Neural progenitor cell (in vitro differentiated cells): ENCODE results near the gene GDPD4. TPM values are rescaled to one million over a fixed set of nuclear protein-coding genes. Genes with fewer than 3 reads are reported as not detected.

Source experiments
- DNase-seq: peaks from one replicate; pipeline ENCODE4 v3.0.0-alpha.2; 2016; ENCODE audit warnings: low spot score
- H2AFZ ChIP-seq: fragments of 200-600 bp; sonication (generic); replicated peaks from 2 replicates; pipeline ENCODE4 v1.6.1; 2016; ENCODE audit warnings: antibody characterized with exemption
- H3F3A ChIP-seq: fragments of 200-600 bp; sonication (generic); 2 replicates; pipeline ENCODE4 v1.6.1; 2016; ENCODE audit warnings: antibody characterized with exemption, low read depth
- H3K27ac ChIP-seq: fragments of 200-600 bp; sonication (generic); 2 replicates; pipeline ENCODE4 v1.5.1; 2016; ENCODE audit warnings: mild to moderate bottlenecking
- H3K27me3 ChIP-seq: fragments of 200-600 bp; sonication (generic); 2 replicates; pipeline ENCODE4 v1.6.1; 2016; ENCODE audit warnings: mild to moderate bottlenecking, moderate library complexity
- H3K36me3 ChIP-seq: fragments of 200-600 bp; sonication (generic); 2 replicates; pipeline ENCODE4 v1.5.1; 2016
- H3K4me1 ChIP-seq: fragments of 200-600 bp; sonication (generic); 2 replicates; pipeline ENCODE4 v1.6.1; 2016; ENCODE audit warnings: mixed run types
- H3K4me2 ChIP-seq: fragments of 200-600 bp; sonication (generic); 2 replicates; pipeline ENCODE4 v1.6.1; 2016
- H3K4me3 ChIP-seq: fragments of 200-600 bp; sonication (generic); 2 replicates; pipeline ENCODE4 v1.5.1; 2016
- H3K79me2 ChIP-seq: fragments of 200-600 bp; sonication (generic); 2 replicates; pipeline ENCODE4 v1.6.1; 2016; ENCODE audit warnings: low read depth
- H3K9ac ChIP-seq: fragments of 200-600 bp; sonication (generic); 2 replicates; pipeline ENCODE4 v1.6.1; 2016
- H3K9me3 ChIP-seq: fragments of 200-600 bp; sonication (generic); 2 replicates; pipeline ENCODE4 v1.5.1; 2016; ENCODE audit warnings: low read depth
- H4K20me1 ChIP-seq: fragments of 200-600 bp; sonication (generic); 2 replicates; pipeline ENCODE4 v1.6.1; 2016; ENCODE audit warnings: low read depth
- H3K27ac Mint-ChIP-seq: 3 replicates; pipeline ENCODE4 v1.8.0; 2021; ENCODE audit warnings: mixed read lengths
- H3K27me3 Mint-ChIP-seq: 2 replicates; pipeline ENCODE4 v1.8.0; 2022; ENCODE audit warnings: low read depth, mild to moderate bottlenecking, inconsistent platforms, moderate library complexity, mixed read lengths; ENCODE audit not compliant: insufficient read depth
- H3K36me3 Mint-ChIP-seq: 3 replicates; pipeline ENCODE4 v1.8.0; 2021; ENCODE audit warnings: mixed read lengths
- H3K4me1 Mint-ChIP-seq: 3 replicates; pipeline ENCODE4 v1.8.0; 2021; ENCODE audit warnings: mixed read lengths
- H3K4me3 Mint-ChIP-seq: 3 replicates; pipeline ENCODE4 v1.8.0; 2021; ENCODE audit warnings: mild to moderate bottlenecking, moderate library complexity, mixed read lengths
- H3K9me3 Mint-ChIP-seq: 3 replicates; pipeline ENCODE4 v1.8.0; 2020; ENCODE audit warnings: mixed read lengths
- EZH2 ChIP-seq: fragments of 200-600 bp; sonication (generic); IDR thresholded peaks from 2 replicates; pipeline ENCODE4 v1.6.1; 2017; ENCODE audit warnings: antibody characterized with exemption, mild to moderate bottlenecking, moderate library complexity
- EZH2phosphoT487 ChIP-seq: fragments of 200-600 bp; sonication (generic); IDR thresholded peaks from 2 replicates; pipeline ENCODE4 v1.6.1; 2017; ENCODE audit warnings: antibody characterized with exemption
- total RNA-seq: library from RNA; depleted of rRNA; stranded (reverse); fragments of >200 nt; gene quantifications from 2 replicates; pipeline ENCODE4 v1.2.3, GENCODE V29; 2015; ENCODE audit warnings: low replicate concordance
- TF ChIP-seq, protein P1 (sequence below): fragments of 200-600 bp; sonication (generic); IDR thresholded peaks from 2 replicates; pipeline ENCODE4 v1.5.1; 2017; ENCODE audit warnings: antibody characterized with exemption, mild to moderate bottlenecking

GDPD4 gene
- total RNA-seq, 1 donor from 2014 or later: not detected

DNA sequence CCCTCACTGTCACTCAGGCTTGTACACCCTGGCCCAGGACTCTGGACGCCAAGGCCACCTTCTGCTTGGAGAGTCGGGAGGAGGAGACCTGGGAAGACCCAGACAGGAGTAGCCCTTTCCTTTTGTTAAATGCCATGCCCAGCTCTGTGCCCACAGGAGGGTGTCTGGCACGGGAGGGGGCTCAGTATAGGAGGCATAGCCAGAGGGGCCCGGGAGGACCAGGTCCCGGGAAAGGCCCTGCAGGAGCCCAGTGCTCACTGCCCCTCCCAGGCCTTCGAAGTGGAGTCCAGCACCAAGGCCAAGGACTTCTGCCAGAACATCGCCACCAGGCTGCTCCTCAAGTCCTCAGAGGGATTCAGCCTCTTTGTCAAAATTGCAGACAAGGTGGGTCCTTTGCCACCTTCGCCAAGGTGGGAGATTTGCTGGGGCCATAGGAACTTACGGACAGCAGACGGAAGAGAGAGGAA lies 94.4 kb downstream of the GDPD4 start:
- no peaks in the 10 kb centered on the region for H3K27me3 ChIP-seq
- no peaks in the 10 kb centered on the region for H3F3A ChIP-seq
- H3K9me3 ChIP-seq: no peaks in the 10 kb centered on the region
- no peak overlapping the region for H3K9ac ChIP-seq
- H2AFZ ChIP-seq: no peak overlapping the region
- H3K4me2 ChIP-seq: no peak overlapping the region
- Mint-ChIP-seq H3K9me3 (no peaks in the 10 kb centered on the region), H3K27me3 (no peaks in the 10 kb centered on the region), H3K4me3 (no peak overlapping the region), H3K36me3 (no peaks in the 10 kb centered on the region), H3K27ac (no peak overlapping the region), H3K4me1 (no peaks in the 10 kb centered on the region)
- H3K36me3 ChIP-seq: no peaks in the 10 kb centered on the region
- H3K27ac ChIP-seq: no peak overlapping the region
- H3K4me1 ChIP-seq: no peaks in the 10 kb centered on the region
- no peak overlapping the region for H3K4me3 ChIP-seq
- no peaks in the 10 kb centered on the region for H4K20me1 ChIP-seq
- H3K79me2 ChIP-seq: no peaks in the 10 kb centered on the region
- TF ChIP-seq, protein P1, sequence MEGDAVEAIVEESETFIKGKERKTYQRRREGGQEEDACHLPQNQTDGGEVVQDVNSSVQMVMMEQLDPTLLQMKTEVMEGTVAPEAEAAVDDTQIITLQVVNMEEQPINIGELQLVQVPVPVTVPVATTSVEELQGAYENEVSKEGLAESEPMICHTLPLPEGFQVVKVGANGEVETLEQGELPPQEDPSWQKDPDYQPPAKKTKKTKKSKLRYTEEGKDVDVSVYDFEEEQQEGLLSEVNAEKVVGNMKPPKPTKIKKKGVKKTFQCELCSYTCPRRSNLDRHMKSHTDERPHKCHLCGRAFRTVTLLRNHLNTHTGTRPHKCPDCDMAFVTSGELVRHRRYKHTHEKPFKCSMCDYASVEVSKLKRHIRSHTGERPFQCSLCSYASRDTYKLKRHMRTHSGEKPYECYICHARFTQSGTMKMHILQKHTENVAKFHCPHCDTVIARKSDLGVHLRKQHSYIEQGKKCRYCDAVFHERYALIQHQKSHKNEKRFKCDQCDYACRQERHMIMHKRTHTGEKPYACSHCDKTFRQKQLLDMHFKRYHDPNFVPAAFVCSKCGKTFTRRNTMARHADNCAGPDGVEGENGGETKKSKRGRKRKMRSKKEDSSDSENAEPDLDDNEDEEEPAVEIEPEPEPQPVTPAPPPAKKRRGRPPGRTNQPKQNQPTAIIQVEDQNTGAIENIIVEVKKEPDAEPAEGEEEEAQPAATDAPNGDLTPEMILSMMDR: no peak
- TF ChIP-seq EZH2 (no peak), EZH2phosphoT487 (no peak)
- DNase-seq: no peak

DNA sequence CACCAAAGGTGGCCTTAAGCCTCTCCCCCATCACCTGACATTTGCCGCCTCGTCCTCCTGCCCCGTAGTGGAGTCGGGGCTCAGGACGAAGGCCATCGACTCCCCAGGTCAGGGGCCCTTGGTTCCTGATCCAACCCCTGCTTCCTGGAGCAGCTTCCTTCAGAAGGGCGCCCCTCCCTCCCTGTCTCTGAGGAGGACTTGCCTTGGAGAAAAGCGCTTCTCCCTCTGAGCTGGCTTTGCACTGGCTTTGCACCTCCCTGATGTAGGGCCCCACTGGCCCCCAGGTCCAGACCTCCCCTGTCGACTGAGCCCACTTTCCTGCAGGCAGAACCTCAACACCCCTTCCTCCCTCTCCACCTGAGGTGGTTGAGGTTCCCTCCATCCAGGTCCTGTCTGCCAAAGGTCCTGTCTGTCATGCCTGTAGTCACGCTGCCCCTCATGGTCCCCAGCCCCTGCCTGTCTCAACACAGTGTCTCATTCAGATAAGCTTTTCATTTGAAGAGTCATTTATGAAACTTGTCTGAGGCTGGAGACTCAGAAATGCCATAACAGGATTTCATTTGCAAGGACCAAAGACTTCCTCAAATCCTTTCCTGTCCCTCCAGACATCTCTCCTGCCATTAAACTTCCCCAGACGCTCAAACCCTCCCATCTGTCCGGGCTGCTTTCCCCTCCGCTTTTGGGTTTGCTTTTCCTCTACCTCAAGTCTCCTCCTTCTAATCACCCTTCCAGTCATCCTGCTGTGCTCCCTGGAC lies 95.0 kb downstream of the GDPD4 start:
- Histone ChIP-seq H3K27me3 (no peaks in the 10 kb centered on the region), H3K9ac (no peak overlapping the region)
- DNase-seq: no peak

DNA sequence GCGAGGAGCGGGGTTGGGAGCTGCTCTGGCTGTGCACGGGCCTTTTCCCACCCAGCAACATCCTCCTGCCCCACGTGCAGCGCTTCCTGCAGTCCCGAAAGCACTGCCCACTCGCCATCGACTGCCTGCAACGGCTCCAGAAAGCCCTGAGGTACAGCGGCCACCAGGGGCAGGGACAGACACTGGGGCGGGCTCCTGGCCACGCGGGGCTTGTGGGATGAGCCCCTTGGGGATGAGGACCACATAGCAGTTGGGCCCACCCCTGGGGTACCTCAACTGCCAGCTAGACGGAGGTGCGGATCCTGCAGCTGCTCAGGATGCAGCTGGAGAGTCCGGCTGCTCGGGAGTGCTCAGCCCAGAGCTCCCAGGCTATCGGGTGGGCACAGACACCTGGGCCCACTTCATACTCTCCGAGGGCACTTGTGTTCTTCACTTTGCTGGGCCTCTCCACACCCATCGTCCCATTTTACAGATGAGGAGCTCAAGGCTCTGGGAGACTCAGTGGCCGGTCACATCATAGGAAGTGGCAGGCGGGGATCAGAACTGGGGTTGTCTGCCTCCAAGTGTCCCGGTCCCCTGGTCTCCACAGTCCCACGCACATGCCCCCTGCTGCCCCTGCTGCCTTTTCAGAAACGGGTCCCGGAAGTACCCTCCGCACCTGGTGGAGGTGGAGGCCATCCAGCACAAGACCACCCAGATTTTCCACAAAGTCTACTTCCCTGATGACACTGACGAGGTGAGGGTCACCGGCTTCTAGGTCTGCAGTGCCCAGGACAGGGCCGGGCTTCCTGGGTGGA lies 95.8 kb downstream of the GDPD4 start:
- TF ChIP-seq, protein P1: no peak
- no peak for TF ChIP-seq EZH2phosphoT487
- no peaks in the 10 kb centered on the region for H3K4me1 ChIP-seq
- peaks cover 3% of the 10 kb centered on the region for H3K27me3 Mint-ChIP-seq

More for the DNA sequence above, 95.0 kb downstream of the GDPD4 start:
- Histone ChIP-seq H3K4me2 (no peak overlapping the region), H3K9me3 (no peaks in the 10 kb centered on the region), H3K79me2 (no peaks in the 10 kb centered on the region), H3K4me3 (no peak overlapping the region), H3K36me3 (no peaks in the 10 kb centered on the region), H2AFZ (no peak overlapping the region), H4K20me1 (no peaks in the 10 kb centered on the region), H3F3A (no peaks in the 10 kb centered on the region), H3K4me1 (no peaks in the 10 kb centered on the region), H3K27ac (no peak overlapping the region)
- Mint-ChIP-seq H3K36me3 (no peaks in the 10 kb centered on the region), H3K27ac (peak overlapping the region; percentile 40), H3K27me3 (no peaks in the 10 kb centered on the region), H3K4me1 (no peaks in the 10 kb centered on the region), H3K4me3 (peak overlapping the region; percentile 28), H3K9me3 (no peaks in the 10 kb centered on the region)
- TF ChIP-seq, protein P1: no peak
- no peak for TF ChIP-seq EZH2phosphoT487
- no peak for TF ChIP-seq EZH2

More for the DNA sequence above, 95.8 kb downstream of the GDPD4 start:
- Histone ChIP-seq H2AFZ (no peak overlapping the region), H3K9me3 (no peaks in the 10 kb centered on the region), H3K27ac (no peak overlapping the region), H3K9ac (no peak overlapping the region), H3K4me3 (no peak overlapping the region), H3K27me3 (no peaks in the 10 kb centered on the region), H3F3A (no peaks in the 10 kb centered on the region), H3K4me2 (no peak overlapping the region), H3K36me3 (no peaks in the 10 kb centered on the region), H3K79me2 (no peaks in the 10 kb centered on the region), H4K20me1 (no peaks in the 10 kb centered on the region)
- no peak overlapping the region for H3K27ac Mint-ChIP-seq
- H3K36me3 Mint-ChIP-seq: no peaks in the 10 kb centered on the region
- no peak for DNase-seq
- H3K4me3 Mint-ChIP-seq: no peak overlapping the region
- no peaks in the 10 kb centered on the region for H3K4me1 Mint-ChIP-seq
- no peaks in the 10 kb centered on the region for H3K9me3 Mint-ChIP-seq
